Stimulated activated CD4-positive, alpha-beta T cell treated with anti-CD3 and anti-CD28 coated beads, Interleukin-2, amount 100 ng/mL, for 4 hours (primary cell): ENCODE data around the gene DPP4.

Experiments used
- DNase-seq: peaks from one replicate; pipeline ENCODE4 v3.0.0-alpha.2; 2020; ENCODE audit warnings: low read depth

The DPP4 gene

DNA sequence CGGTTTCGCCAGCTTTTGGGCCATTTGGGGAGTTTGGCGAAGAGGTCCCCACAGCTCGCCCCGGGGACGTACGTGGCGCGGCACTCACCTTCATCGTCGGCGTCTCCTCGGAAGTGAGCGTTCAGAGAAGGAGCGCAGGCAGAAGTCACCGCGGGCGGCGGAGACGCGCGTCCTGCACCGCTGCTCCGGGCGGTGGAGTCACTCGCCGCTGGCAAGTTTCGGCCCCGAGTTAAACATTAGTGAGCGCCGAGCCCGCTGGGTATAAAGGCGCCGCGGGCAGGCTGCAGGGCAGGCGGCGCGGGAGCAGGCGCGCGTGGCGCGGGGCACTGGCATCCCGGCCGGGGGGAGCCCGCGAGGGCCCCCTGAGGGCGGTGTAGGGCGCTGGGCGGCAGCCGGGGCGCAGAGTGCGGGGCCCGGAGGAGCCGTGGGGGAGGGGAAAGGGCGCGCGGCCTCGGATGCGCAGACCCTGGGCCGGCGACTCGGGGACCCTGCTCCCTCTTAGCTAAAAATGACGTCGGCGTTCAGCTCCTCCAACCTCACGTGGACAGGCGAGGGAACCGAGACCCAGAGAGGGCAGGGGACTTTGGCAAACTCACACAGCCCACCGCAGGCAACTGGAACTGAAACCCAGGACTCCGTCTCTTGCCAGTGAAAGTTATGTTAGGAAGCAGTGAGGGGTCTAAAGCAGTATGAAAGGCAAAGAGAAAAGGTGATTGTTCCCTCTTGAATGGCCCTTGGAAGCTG, at the start of gene DPP4:
DPP4 (minus strand) TSS at position 328 of the 744 bp plus-strand sequence; CDS start at position 94, 234 bp downstream.
- peak; percentile 23 for DNase-seq

DNA sequence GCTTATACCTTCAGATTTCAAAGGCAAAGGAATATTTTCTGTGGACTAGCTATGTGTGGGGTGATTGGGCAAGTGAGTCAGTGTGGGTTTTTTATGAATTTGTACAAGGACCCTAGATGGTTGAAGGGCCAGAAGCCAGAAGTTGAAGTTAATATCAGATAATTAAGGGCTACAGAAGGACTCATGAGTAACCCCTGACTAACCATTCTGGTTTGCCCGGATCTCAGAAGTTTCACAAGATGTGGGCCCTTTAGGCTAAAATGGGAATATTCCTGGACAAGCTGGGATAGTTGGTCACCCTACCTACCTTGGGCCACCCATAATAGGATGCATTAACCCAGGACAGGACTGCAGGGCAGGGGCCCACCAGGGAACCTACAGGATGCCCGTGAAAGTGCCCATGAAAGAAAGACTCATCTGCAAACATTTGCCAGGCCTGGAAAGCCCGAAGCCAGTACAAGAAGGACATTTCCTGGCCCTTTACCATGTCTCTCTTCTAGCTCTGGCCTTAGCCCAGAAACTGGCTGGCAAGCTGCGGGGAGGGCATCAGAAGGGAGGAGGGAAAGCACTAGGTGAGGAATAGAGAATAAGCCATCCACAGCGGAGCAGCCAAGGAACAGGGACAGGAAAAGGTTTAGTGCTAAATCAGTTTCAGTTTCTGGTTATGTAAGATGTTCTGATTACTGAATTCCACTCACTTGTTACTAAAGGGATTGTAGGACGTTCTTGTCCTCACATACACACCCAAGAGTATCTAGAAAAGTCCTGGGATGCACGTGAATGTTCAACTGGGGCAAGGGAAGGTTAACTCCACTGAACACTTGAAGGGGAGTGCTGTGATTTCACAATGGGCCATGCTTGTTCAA, 44.4 kb upstream of the DPP4 start:
- no peak for DNase-seq

DNA sequence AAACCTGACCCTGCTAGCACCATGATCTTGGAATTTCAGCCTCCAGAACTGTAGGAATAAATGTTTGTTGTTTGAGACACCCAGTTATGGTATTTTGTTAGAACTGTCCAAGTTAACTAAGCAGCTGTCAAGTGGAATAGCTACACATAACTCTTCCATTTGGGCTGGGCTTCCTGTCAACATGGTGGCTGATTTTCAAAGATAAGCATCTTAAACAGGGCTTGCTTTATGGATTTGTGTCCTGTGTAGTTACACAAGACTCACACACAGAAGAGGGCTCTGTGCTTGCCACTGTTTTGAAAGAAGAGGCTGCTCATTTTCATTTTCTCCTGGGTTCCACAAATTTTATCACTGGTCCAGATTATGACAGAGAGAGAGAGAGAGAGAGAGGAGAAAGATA, 42.3 kb upstream of the DPP4 start:
- no peak for DNase-seq

DNA sequence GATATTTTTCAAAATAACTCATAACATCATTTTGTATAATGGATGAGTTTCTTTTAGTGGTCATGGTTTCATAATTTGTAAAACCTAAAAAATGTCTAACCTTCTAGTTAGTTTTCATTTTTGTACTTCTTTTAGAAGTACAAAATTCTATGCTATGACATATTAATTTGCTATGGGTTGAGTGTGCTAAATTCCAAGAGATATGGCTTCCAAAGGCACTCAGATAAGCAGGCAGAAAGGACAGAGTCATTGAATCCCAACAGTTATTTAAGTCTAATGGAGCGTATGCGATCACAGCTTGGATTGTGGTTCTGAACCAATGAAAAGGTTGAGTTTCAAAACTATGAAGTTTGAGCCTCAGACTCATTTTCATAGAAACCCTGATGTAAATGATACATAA, 41.1 kb upstream of the DPP4 start:
- no peak for DNase-seq

DNA sequence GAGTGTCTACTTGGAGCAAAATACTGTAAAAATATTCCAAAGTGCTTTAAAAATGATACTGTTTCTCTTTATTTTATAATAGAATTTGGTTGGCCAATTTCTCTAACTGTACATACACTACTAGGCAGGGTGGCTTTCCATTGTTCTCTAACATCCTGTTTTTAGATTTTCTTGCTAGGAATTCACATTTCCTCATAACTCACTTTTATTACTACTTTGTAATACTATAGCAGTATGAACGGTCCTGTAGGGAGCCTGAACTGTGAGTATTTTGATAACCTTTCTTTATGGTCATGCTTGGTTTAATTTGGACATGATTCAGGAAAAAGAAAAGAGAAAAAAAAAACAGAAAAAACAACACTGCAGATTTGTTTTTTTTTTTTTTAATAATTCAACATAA, 40.3 kb upstream of the DPP4 start:
- DNase-seq, result no peak

DNA sequence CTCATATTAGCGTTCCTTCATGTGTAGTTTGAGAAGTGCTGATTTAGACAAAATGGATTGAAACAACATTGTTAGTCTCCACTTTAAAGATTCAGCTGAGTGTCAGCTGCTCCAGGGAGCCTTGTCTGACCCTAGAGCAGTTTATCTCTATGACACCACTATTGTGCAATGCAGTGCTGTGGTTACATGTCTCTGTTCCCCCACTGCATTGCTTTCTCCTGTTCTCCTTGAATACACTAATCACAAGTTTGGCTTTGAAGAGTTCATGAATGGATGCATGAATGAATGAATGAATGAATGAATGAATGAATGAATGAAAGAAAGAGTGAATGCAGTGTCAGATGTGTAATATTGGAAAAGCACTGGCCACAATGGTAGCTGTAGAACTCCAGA, 39.8 kb upstream of the DPP4 start:
- no peak for DNase-seq

DNA sequence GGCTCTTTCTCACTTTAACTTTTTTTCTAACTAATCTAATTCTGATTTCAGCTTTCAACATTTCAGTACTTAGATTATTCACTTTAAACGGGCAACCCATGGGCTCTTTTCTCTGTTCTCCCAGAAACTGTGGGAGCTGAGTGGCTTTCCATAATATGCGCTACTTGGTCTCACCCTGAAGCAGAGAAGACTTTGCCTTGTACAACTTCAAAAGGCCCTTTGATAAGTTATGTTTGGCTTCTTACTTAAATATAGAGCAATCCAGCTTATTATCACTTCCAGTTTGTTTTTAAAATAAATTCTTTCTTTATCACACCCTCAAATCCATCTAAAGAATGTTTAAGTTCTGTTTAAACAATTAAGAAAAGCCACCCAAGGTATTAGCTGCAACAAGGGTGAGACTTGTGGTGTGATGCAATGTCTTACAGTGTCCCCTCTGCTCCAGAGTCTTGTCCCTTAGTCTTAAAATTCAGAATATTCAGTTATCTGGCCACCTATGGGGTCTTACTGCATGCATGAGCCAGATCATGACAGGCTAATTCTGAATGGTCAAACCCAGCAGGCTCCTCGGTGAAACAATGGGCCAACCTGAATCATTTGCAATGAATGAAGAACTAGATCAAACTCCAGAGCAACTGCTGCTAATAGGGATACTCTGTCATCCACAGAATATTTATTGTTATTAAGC, 39.2 kb upstream of the DPP4 start:
- no peak for DNase-seq

DNA sequence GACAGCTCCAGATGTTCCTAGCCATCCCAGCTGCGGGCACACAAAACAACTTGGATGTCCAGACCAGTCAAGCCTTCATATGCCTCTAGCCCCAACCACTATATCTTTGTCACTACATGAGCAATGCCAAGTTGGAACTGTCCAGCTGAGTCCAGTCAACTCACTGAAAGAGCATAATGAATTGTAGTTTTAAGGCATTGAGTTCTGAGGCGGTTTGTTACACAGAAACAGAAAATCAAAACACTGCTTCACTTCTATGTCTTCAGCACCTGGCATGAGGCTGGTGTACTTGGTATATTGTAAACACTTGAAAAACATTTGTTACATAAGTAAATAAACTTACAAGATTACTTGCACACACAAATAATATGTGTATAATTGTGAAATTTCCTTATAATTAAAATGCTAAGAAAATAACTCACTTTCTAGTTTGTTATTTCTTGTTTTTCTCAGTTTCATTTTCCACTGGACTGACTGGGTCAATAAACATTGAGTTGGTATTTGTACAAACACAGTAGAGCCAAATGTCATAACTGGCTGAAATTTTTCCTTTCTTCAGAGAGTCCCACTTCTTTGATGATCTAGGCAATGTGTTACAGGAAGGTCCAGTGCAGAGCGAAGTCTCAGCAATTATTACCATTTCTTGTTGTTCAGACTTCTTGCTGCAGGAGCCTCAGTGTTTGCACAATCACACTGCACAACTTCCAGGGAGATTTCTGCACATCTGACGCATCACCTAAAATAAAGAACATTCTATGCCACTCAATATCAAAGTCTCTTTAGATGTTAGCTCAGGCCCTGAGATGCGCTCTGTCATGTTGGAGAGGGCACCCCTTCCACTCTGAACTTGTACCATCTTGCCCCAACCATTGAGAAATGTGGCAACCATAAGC, 38.2 kb upstream of the DPP4 start:
- DNase-seq, result no peak

DNA sequence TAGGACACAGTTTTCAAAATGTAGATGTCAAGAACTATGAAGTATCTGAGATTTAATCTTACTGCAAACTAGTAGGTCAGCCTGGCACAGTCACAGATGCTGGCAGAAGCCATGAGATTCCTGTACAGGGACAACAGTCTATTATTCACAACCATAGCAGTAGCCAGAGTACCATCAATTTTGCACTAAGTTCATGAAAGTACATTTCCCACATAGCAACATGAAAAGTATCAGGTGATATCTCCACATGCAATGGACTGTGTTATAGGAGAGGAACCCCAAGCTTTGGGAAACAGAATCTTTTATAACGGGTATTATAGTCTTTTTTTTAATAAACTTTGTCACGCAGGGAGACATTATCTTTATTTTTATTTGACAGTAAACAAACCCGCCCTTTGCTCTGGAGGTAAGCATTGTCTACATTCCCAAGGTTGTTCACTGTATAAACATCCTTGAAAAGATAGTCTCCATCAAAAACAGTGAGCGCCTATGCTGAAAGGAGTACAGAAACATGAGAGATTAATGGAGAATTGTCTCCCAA, 33.4 kb upstream of the DPP4 start:
- no peak for DNase-seq

DNA sequence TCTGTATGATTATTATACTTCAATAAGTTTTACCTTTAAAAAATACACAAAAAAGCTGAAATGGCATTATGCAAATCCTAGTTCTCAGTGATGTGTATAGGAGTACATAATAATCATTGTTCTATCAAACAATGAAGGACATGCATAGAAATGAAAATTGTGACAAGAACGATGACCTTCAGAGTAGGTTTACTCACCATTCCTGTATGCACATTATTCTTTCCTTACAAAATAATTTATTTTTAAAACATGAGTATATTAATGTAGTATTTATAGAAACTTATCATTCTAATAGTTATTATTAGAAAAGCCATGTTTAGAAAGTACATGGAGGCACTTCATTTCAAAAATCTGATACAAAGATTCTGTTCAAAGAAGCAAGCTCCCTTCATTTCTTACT, 32.7 kb upstream of the DPP4 start:
- DNase-seq, result no peak

DNA sequence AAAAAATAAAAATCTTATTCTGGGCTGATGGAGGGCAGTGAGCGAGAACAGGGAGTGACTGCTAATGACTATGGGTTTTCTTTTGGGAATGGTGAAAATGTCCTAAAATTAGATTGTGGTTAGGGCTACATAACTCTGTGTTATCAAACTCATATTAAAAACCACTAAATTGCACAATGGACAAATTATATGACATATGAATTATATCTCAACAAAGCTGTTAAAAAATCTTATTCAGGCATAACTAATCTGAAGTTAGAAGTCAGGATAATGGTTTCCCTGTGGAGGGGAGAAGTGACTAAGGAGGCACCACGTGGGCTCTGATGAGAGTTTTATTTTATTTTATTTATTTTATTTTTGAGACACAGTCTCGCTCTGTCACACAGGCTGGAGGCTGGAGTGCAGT, 32.1 kb upstream of the DPP4 start:
- no peak for DNase-seq

DNA sequence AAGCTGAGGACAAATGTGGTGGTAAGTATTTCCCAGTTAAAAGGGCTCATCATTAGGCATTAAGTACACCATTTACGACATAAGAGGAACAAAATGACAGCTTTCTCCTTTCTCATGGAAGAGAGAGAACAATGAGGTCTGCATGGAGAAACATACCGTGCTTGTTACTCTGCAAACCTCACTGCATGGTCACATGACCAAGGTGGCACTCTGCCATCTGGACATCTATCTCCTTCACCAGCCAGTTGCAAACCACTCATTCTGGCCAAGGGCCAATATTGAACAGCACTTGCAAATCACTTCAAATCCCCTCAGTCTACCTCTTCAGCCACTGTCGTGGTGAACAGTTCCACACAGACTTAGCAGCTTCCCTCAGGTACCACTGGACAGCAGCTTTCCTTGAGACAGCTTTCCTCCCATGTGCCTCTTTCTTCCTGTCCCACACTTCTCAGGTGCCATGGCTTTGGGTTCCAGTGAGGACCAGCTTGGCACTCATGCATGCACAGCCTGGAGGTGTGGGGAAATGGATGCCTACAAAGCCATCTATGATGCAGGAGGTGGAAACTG, 29.5 kb upstream of the DPP4 start:
- DNase-seq, result no peak

DNA sequence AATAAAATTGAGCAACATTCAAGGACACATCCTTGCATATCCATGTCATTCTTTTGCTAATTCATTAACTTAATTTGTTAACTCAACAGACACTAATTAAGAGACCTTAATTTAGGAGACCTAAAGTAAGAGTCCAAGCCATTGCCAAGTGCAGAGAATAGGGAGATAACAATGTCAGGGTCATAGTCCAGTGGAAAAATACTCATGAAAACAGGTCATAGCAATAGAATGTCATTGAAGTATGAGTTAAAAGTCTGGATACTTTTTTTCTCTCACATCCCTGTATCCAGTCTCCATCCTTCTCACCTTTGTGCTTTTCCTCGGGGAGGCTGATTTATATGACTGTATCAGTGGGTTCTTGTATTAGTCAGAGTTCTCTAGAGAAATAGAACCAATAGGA, 26.6 kb upstream of the DPP4 start:
- no peak for DNase-seq

DNA sequence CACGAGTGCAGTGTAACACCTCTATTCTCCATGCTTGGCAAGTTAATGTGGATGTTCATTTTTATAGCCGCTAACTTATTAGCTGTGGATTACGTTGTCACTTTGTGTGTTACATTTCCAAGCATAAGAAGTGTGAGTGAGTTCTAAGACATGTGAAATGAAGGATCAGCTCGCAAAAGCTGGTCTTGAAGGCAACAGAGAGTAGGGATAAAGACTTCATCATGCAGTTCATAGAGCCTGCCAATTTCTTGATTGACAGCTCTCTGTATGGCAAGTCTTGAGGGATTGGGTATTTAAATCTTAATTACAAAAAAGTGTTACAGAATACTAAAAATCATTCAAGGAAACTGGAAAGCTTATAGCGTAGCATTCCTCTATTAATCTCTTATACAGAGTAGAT, 25.8 kb upstream of the DPP4 start:
- no peak for DNase-seq

DNA sequence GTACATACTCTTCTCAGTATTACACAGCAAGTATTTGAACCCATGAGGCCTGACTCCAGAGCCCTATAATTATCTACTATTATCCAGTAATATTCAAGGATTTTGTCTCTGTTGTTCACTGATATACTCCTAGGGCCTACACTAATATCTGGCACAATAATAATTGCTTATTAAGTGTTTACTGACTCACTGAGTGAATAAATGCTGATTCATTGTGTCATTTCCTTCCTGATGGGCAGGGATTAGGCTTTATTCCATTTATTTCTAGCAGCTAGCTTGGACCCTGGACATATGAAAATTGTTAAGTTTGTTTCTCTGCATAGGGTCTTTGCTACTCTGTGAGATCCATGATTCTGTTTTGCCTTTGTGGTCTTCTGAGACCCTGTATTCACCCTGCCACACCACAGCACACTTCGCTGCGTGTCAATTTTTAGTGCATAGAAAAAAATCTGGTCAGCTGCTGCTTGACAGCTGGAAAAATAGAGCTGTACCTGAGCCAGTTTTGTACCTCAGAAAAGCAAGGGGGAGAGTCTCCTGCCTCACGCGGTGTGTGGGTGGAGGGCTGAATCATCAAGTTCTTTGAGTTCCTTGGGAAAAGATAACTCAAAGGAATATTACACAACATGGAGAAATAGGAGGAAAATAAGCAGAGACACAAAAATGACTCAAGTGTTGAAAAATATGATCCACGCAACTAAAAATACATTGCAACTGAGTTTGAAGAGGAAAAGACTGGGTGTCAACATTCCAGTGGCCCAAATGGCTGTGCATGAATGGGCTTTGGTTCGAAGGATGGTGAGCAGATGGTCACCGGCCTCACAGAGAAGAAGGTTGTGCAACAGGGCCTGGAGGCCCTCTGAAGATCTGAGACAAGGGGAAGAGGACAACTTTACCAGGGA, 18.9 kb upstream of the DPP4 start:
- no peak for DNase-seq

DNA sequence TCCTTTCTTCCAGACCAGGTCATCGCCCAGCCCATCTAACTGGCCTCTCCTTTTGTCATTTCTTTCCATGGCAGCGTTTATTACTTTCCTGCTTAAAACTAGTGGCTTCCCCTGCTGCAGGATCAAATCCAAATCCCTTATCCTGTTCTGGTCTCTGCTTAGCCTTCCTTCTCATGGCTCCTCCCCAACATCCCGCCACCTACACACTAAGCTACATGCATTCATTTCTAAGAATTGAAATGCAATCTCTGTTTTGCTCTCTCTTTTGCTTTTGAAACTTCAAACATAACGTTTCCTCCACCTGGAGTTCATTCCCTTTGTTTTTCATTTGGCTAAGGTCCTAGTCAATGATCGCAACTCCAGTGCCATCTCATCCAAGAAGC, 18.0 kb upstream of the DPP4 start:
- no peak for DNase-seq

DNA sequence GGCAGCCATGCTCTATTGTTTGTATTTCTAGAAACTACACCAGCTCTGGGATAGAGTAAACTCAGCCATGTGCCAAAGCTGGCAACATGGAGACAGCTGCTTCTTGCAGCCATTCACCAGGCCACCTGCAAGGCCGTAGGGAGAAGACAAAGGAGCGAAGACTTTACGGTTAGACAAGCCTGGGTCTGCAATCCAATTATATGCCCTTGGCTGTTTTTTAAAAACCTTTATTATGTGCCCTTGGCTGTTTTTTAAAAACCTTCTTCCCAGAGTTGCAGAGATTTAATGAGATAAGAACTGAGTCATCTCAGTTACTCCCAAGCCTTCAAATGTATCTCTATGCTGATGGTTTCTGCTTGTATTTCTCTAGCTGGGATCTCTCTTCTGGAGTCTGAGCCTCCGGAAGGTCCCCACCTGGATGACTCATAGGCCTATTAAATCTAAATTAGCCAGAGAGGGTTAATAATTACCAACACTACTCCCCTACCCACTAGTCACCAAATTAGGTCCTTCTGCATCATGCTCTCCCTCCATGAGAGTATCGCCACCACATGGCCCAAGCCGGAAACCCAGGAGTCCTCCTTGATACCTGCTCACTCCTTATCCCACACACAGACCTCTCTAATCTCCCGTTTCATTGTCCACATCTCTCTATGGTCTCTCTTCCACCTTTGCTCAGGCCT, 17.5 kb upstream of the DPP4 start:
- no peak for DNase-seq

DNA sequence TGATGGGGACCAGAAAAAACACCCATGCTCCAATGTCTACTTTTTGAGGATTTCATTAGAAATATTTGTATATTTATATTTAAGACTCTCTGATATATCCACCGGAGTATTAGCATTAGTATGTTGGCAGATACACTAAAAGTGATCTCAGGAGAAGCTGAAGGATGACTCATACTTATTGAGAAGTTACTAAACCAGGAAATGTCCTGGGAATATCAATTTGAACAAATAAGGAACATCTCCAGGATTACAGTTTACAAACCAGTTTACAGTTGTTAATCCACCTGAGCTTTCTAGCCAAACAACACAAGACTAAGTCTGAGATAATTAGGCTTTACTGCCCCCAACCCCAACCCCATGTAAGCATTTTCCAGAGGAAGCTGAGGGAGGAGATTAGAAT, 16.1 kb upstream of the DPP4 start:
- no peak for DNase-seq

DNA sequence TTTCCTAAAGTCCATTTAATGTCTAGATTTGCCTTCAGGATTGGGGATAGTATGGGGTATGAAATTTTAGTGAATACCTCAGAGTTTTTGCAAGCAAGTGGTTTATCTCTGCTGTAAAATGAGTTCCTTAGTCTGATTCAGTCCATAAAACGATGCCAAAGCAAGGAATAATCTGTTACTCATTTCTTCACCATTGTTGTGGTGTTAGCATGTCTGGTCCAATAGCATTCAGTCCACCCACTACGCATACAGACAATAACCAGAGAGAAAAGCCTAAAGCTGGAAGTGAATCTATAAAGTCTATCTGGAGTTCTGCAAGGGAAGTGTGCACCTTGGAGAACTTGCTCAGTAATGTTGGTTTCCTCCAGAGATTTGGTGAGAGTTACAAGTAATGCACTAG, 12.9 kb upstream of the DPP4 start:
- no peak for DNase-seq
